NCI-H345 (cell line): ENCODE data around the gene DHX16.

Experiments used
- DNase-seq: peaks from one replicate; lab custom pipeline; 2025; lab: John Stamatoyannopoulos, UW

DHX16 gene

DNA sequence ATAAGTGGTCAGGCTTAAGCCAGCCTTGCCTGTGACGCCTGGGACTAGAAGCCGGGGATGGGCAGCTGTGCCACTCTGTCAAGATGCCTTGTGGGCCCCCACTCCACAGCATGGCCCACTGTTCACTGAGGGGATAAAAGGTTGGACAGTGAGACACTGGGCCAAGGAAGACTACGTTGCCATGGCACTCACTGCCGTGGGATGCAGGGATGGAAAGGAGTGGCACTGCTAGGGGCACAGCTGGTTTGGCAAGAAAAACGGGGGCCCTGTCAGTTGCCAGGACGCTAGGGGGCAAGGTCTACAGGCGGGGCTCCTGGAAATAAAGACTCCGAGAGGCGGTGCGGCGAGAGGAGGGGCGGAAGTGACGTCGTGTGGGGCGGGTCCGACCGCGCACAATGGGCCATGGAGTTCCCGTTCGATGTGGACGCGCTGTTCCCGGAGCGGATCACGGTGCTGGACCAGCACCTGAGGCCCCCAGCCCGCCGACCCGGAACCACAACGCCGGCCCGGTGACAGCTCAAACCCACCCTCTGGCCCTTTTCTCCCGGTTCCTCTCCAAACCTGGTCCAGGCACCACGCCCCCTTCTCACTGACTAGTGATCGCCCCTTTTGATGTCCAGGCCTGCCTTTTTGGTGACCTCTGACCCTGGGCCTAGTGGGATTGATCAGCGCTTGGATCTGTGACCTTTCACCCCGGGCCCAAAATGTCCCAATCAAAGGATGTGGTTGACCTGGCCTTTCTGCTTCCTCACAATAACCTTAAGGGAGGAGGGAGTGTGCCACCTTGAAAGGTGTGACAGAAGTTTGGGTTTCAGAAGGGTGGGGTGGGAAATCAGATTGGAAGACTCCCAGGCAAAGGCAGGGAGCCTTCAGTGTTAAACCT is 46.1 kb downstream of the DHX16 start, which contains the start of gene ATAT1:
Gene ATAT1, plus strand, starts transcription at position 391 of the 883 bp plus-strand sequence.
- peak; percentile 86 for DNase-seq

DNA sequence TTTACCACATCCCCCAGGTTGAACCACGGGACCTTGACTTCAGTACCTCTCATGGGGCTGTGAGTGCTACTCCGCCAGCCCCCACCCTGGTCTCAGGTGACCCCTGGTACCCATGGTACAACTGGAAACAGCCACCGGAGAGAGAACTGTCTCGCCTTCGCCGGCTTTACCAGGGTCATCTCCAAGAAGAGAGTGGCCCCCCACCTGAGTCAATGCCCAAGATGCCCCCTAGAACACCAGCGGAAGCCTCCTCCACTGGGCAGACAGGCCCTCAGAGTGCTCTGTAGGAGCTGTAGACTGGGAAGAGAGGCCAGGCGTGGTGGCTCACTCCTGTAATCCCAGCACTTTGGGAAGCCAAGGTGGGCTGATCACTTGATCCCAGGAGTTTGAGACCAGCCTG is 47.3 kb downstream of the DHX16 start:
- DNase-seq: no peak

DNA sequence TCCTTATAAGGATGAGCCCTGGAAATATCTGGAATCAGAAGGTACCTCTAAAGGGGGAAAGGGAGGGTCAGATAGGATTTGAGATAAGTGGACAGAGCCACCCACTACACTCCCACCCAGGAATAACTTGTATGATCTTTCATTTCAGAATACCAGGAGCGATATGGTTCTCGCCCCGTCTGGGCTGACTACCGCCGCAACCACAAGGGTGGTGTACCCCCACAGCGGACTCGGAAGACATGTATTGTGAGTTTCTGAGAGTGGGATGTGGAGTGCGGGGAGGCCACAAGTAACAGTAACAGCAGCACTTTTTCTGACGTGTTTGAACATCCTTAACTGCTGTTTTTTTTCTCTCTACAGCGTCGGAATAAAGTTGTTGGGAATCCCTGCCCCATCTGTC is 53.2 kb downstream of the DHX16 start:
- no peak for DNase-seq

DNA sequence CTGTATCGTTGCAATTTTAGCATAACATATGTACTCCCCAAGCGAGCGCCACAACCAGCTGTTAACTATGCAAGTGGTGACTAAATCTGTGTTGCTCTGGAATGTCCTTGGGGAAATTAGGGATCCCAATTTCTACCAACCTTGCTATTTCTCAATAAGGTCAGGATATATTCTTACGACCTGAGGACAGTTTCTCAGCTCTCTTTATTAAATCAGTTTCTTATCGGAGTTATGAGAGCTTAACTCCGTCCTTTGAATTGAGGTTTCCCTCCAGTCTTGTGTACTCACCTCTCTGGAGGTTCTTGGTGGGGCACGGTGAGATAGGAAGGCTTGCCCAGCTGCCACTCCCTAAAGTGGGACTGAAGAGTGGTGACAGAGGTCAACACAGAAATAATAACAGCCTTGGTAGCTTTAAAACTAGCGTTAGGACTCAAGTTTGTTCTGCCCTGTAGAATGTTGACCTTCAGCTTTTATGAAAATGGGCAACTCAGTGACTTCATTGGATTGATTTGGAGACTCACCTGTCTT is 54.5 kb downstream of the DHX16 start:
- no peak for DNase-seq

DNA sequence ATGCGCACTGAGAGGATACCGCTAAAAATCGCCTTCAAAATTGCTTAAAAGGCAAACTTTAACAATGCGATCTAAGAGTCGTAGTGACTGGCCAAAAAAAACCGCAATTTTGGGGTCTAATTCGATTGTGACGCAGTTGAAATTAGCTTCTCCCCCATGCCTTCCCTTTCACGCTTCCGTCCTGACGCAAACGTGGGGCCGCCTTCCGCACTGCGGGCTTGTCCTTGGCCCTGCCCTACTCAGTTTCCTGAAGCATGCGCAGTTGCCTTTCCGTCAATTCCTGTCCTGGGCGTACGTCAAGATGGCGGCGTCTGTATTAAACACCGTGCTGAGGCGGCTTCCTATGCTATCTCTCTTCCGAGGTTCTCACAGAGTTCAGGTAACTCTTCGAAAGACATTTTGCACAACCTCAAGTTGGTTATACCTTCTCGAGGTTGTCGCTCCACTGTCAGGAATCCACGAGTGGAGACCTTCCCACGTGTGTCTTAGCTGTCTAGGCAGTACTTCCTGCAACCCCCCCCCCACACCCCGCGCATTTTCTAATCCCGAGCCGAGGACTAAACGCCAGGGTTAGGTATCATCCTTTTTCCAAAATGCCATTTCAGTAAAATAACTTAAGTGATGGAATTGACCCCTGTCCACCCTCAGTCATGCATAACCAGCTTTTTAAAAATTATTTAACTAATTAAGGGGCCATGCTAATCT is 55.1 kb downstream of the DHX16 start, which contains the start of gene MRPS18B:
Gene MRPS18B, plus strand, starts transcription at position 276 of the 705 bp plus-strand sequence. Its CDS starts 26 bp downstream, at position 302.
- DNase-seq: peak; percentile 97

DNA sequence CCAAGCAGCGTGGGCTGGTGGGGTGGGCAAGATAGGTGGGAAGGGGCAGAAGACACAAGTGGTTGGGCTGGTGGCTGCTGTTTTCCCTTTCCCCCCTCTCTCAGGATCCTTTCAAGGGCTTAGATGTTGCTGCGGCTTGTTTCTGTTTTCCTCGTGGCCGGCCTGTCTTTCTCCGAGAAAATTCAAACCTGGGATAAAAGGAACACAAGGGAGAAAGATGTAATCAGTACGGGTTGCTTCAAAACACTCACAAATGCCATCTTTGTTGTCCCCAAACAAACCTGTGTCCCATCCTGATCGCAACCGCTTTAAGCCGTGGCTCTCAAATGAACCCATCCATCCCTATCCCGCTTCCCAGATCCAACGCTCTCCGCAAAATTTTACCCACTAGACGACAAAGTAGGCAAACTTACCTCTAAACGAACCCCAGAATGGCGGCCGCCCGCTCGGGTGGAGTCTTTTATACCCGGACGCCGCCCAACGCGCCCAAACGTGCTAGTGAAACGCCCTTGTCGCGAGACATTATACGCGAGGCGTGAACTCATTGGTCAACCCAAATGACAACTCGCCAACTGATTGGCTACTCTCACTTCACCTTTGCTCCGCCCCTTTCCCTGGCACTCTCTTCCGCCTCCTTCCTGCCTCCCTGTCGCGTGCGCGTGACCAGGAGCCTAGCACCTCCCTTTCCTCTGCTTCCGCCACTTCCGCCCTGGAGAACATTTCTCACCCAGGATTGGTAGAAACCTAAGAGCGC is 55.8 kb downstream of the DHX16 start, which contains the start of gene PPP1R10:
Gene PPP1R10, minus strand, starts transcription at position 433 of the 754 bp plus-strand sequence. CDS start 7,299 bp downstream, outside the sequence.
- peak; percentile 100 for DNase-seq

DNA sequence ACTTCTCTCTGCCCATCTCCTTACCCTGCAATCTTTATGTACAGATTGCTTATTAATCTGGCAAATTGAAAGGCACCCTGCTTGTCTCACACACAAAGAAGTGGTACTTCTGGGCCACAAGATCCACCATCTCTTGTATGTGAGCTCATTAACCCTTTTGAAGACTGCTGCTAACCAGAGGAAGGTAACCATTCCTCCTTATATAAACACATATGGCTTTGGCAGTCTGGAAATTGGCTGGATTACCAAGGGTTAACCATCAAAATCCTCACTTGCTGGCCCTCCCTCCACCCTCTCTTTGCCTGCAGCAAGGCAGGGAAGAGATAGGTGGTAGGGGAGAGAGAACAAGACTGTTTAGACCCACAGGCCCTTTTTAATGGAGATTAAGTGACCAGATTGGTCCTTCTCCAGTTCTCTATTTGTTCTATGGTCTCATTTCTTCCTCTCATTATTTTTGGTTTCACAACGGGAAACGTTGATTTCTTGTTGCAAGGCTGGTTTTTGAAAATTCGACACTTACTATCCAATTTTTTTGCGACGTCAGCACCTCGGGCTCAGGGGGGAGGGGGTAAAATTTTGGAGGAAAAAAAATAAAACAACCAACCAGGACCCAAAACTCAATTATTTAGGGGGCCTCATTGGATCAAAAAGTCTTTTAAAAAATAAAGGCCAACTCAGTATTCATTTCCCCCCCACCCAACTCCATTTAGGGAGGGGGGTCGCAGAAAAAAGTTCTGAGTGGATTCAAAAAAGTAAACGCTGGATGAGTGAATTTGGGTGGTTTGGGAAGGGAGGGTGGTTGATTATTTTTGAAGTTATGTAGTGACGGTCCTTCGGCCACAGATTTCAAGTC is 56.6 kb downstream of the DHX16 start:
- DNase-seq: peak; percentile 46

DNA sequence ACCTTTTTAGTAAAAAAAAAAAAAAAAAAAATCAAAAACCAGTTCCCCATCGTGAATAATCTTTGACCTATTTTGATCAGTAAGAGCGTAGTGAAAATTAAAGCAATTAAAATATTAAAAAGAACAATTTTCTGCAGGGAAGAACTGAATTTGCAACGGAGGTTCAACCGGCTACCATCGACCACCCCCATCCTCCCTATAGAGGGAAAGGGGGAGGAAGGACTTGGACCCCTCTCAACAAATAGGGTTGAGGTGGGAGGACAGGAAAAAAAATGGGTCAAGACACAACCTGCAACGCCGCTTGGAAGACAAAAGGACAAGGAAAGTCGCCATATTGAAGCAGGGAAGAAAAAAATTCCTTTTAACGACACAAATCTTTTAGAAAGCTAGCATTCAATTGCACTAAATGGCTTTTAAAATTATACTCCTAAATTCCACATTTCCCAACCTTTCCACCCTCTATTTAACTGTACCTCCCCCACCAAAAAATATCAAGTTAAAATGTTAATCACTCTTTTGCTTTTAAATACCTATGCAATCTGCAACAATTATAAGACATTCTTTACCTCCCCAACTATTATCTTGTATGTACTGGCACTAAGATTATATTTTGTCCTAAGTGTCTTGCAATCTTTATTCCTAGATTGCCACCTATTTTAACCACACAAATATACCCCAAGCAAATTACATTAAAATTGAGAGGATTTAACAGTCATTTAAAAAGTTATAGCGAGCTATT is 57.4 kb downstream of the DHX16 start:
- DNase-seq: peak; percentile 48

DNA sequence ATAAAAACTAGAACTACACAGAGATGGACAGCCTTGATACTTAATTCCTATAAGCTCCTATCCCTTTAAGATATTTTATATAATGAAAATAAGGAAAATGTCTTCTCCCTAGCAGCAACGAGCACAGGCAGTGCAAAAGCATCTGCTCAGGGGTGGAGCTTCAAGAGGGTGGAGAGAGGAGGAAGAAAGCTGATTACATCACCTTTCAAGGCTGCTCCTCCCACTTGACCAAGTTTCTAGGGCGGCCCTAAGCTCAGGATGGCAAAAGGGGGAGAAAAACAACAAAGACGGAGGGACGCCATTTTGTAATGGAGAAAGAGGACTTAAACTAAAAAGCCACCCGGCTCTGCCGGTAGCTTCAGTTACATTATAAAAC is 58.0 kb downstream of the DHX16 start:
- peak; percentile 97 for DNase-seq

DNA sequence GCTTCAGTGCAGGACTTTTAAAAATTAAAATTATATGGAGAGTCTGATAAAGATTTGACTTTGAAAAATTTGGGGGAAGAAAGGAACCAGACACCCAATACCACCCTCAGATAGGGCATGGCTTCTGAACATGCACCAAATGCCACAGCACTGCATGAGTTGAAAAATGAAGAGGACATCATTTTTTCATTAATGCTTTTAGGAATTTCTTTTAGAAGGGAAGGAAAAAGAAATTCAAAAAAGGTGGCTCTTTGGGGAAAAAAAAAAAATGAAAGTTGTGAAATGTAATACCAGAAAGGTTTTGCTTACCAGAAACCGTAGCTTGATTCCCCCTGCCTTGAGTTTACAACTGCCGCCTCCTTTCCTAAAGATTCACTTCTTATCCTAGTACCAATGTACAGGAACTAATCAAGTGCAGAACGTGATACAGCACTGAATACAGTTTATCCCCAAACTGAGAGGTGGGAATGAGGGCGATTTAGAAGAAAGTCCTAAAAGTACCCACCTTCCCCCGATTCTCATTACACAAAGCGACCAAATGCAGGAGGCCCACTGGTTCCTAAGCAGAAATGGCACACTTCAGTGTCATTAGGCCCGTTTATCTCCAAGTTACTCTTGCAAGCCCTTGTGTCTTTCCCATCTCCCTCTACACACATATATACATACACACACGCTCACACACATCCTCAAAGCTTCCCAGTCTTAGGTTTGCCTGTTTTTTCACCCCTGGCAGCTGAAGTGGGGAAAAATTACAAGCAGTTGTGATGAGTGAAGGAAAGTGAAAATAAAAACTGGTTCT is 58.6 kb downstream of the DHX16 start:
- DNase-seq: no peak

DNA sequence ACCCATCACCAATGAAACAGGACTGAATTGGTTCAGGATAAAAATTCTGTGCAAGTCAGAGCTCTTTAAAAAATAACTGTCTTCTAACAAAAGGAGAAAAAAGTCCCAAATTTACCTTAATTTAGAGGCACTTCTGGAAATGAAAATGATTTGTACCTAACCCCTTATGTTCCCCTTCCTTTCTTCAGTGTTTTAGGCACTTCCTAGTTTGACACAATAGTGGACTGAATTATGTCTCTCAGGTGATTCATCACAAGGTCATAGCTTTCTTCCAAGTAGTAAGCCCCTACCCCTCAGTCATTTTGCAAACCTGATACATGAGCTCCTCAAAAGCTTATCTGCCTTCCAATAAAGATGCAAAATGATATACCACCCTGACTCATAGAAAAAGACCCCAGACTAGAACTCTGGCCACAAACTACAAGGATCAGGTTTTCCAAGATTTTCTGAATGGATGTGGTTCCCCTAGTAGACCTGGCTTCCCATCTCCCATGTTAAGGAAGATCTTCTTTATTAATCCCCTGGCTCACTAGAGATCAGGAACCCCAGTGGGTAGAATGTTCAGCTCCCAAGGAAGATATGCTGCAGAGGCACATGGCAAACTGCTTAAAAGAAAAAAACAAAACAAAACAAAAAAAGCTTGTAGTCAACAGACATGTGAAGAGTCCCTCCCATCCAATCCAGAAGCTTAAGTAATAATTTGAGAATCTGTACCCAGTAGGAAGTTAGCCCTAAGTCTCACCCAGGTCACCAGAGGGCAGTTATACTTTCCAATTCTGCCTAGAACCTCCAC is 59.4 kb downstream of the DHX16 start:
- DNase-seq: no peak

DNA sequence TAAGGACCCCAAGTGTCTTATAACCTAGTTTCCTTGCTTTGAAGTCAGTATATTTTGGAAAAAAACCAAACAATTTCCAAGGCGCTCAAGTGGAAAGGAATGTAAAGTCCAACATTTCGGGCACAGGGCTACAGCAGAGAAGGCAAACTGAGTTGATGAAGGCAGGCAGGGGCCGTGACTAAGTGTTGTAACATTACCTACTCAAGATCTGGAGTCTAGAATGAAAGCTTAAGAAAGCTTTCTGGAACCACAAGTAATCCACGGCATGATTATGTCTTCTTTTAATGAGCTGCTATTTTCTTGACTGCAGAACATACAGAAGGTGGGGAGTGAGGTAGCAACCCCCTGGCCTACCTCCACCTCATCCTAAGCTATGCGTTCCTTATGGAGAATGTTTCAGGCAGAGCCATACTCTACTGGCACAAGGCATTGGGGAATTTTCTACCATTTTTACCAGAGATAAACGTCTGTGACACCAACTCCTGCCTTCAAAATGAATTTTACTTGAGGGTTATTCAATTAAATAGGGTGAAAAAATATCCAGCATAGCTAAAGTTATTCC is 60.0 kb downstream of the DHX16 start:
- no peak for DNase-seq

DNA sequence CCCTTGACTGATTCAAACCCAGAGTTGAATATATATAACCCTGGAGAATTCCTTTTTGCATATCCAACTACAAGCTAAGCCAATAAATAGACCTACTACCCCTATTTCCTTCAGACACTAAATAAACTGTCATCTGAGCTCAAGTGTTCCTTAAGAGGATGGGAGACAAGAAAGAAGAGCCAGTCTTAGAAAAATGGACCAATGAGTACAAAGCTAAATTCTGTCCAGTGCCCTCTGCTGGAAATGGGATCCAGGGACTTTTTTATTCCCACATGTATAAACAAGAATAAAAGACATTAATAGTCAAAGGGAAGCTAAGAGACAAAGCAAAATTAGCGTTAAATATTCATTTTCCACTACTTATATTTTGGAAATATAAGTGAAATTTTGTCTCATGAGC is 60.6 kb downstream of the DHX16 start:
- DNase-seq: no peak

DNA sequence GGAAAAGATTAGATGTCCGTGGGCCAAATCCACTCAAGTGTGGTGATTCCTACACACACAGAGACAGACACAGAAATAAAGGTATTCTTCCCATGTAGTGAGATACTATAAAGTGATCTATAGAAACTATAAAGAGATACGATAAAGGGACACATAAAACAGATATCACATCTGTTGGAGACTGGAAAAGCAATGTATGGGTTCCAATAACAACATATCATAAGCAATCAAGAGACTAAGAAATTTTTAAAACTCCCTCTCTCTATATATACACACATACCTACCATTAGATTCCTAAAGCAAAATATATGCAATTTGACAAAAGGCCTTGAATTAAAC is 61.0 kb downstream of the DHX16 start:
- DNase-seq: no peak

DNA sequence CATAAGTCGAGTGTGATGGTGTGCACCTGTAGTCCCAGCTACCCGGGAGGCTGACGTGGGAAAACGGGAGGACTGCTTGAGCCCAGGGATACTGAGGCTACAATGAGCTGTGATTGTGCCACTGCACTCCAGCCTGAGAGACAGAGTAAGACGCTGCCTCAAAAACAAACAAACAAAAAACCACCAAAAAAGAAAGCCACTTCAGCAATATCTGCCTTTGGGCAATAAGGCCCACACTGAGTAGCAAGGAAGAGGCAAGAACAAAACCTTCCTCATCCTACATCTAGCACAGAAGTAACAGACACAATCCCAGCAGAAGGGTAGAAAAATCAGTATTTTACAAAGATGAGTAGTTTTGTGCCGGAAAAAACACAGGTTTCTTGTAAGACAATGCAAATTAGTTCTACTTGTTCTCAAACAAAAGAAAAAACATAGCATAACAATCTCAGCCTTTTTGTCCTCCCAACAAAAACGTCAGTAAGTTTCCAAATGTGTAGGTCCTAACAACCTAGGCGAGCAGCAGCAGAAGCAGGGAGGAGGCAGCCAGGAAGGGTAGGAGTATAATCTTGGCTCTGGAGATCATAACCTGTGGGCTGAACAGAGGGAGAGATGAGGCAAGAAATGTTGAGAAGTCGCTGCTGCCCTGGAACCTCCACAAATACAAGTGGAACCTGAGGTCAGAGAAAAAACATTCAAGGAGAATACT is 61.5 kb downstream of the DHX16 start:
- DNase-seq: no peak

DNA sequence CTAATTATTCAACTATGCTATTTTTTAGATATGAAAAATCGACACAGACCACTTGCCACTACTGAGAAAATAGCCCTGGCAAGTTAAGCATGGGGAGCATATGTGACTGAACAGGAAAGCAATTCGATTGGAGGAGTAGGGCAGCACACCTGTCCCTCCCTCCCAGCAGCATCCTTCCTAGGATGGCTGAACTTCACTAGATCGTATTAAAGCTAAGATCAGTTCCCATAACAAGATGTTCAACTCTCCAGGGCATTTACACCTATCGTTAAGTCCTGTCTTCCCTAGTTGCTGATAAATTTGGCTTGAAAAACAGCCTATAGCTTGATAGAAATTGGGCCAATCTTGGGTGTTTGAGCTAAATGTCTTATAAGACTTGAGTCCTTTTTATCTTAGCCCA is 62.7 kb downstream of the DHX16 start:
- no peak for DNase-seq

DNA sequence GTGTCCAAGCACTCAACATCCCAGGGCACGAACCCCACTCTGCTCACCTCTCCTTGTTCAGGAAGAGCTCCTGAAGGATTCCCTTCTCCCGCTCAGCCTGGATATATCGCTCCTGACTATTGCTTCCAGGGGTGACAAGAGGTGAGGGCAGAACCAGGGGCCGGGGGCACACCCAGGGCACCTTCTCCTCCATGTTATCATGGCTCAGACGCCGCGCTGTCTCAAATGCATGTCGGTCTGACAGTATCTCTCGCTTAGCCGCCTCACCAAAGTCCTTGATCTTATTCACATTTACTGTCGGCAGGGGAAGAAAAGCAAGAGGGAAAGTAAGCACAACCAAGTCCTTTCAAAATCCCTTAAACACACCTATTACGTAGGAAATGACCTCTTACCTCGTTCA is 68.8 kb downstream of the DHX16 start:
- no peak for DNase-seq
